ENCODE data around the gene COPZ1. TPM values are rescaled to one million over a fixed set of nuclear protein-coding genes. Genes with fewer than 3 reads are reported as not detected.

The COPZ1 gene
- total RNA-seq, 1 donor: 104 TPM

GRCh38 chr12:54389607-54390175, 64.8 kb downstream of the COPZ1 start:
- Histone ChIP-seq H2AFZ (ENCODE audit: low read length) (no peak overlapping the region), H3K9me3 (ENCODE audit: low read depth, low read length) (no peaks in the 10 kb centered on the region), H3K27me3 (ENCODE audit: insufficient read depth, low read length) (no peaks in the 10 kb centered on the region), H3K4me2 (ENCODE audit: insufficient read depth, low read length) (no peak overlapping the region), H4K20me1 (ENCODE audit: insufficient read depth, low read length) (peaks cover 13% of the 10 kb centered on the region), H3K27ac (ENCODE audit: low read depth, low read length) (no peak overlapping the region), H3K4me1 (ENCODE audit: insufficient read depth, low read length) (peaks cover 1% of the 10 kb centered on the region), H3K36me3 (ENCODE audit: insufficient read depth, low read length) (peaks cover 20% of the 10 kb centered on the region), H3K79me2 (ENCODE audit: insufficient read depth, low read length) (no peaks in the 10 kb centered on the region), H3K4me3 (ENCODE audit: insufficient read depth, low read length) (no peak overlapping the region)
- no peak for TF ChIP-seq CTCF (IDR thresholded peaks at IDR 0.05; ENCODE audit: extremely low read depth, low read depth, low read length)
- DNase-seq (ENCODE audit: insufficient read length, low spot score, missing footprints): peak; percentile 56

- H3K27ac ChIP-seq (ENCODE audit: low read depth, low read length): no peak overlapping the region
- DNase-seq (ENCODE audit: insufficient read length, low spot score, missing footprints): peak; percentile 88
- H4K20me1 ChIP-seq (ENCODE audit: insufficient read depth, low read length): peaks cover 18% of the 10 kb centered on the region
- no peak overlapping the region for H3K4me3 ChIP-seq (ENCODE audit: insufficient read depth, low read length)
- H3K9me3 ChIP-seq (ENCODE audit: low read depth, low read length): no peaks in the 10 kb centered on the region
- no peaks in the 10 kb centered on the region for H3K79me2 ChIP-seq (ENCODE audit: insufficient read depth, low read length)
- H3K27me3 ChIP-seq (ENCODE audit: insufficient read depth, low read length): no peaks in the 10 kb centered on the region
- no peak overlapping the region for H3K4me2 ChIP-seq (ENCODE audit: insufficient read depth, low read length)
- TF ChIP-seq CTCF (IDR thresholded peaks at IDR 0.05; ENCODE audit: extremely low read depth, low read depth, low read length): no peak
- H2AFZ ChIP-seq (ENCODE audit: low read length): no peak overlapping the region
- peaks cover 25% of the 10 kb centered on the region for H3K36me3 ChIP-seq (ENCODE audit: insufficient read depth, low read length)
- H3K4me1 ChIP-seq (ENCODE audit: insufficient read depth, low read length): no peaks in the 10 kb centered on the region
Measured at GRCh38 chr12:54390176-54390667, 65.3 kb downstream of the COPZ1 start.

- H3K4me3 ChIP-seq (ENCODE audit: insufficient read depth, low read length): no peak overlapping the region
- no peak for TF ChIP-seq CTCF (IDR thresholded peaks at IDR 0.05; ENCODE audit: extremely low read depth, low read depth, low read length)
- peak; percentile 73 for DNase-seq (ENCODE audit: insufficient read length, low spot score, missing footprints)
- H3K36me3 ChIP-seq (ENCODE audit: insufficient read depth, low read length): peaks cover 32% of the 10 kb centered on the region
- H3K79me2 ChIP-seq (ENCODE audit: insufficient read depth, low read length): no peaks in the 10 kb centered on the region
- no peak overlapping the region for H2AFZ ChIP-seq (ENCODE audit: low read length)
- no peaks in the 10 kb centered on the region for H3K27me3 ChIP-seq (ENCODE audit: insufficient read depth, low read length)
- H4K20me1 ChIP-seq (ENCODE audit: insufficient read depth, low read length): peaks cover 22% of the 10 kb centered on the region
- no peak overlapping the region for H3K4me2 ChIP-seq (ENCODE audit: insufficient read depth, low read length)
- H3K9me3 ChIP-seq (ENCODE audit: low read depth, low read length): no peaks in the 10 kb centered on the region
- H3K4me1 ChIP-seq (ENCODE audit: insufficient read depth, low read length): no peaks in the 10 kb centered on the region
- H3K27ac ChIP-seq (ENCODE audit: low read depth, low read length): no peak overlapping the region
Measured at GRCh38 chr12:54390668-54391551, 66.0 kb downstream of the COPZ1 start.

All from osteoblast (primary cell).